Peyer's patch (tissue), 4 donors: Measurements from ENCODE around the gene RPL13A.

Experiments
- POLR2A ChIP-seq, 2 donors: fragments of 450-650 bp; IDR thresholded peaks; one replicate each; pipeline ENCODE4 v1.5.1; 2017; ENCODE audit warnings: antibody characterized with exemption in 2 of 2, mild to moderate bottlenecking in 2 of 2, moderate library complexity in 2 of 2
- TF ChIP-seq, protein P1 (sequence below), 6 experiments: fragments of 450-650 bp in 4 of 6; fragments of 200-600 bp in 2 of 6; sonication (generic) in 1 of 6; IDR thresholded peaks; one replicate each; pipeline ENCODE4 v1.5.1; 2017 to 2019; ENCODE audit warnings: antibody characterized with exemption in 6 of 6, mild to moderate bottlenecking in 3 of 6, moderate library complexity in 1 of 6

DNA sequence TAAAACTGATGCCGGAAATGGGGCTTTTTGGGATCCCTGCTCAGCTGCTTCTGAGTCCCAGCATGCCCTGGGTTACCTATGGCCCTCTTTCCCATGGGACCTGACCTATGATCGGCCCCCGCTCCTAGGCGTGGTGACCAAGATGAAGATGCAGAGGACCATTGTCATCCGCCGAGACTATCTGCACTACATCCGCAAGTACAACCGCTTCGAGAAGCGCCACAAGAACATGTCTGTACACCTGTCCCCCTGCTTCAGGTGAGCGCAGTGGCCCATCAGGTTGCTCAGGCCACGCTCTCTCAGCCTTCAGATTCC is 10.3 kb downstream of the RPL13A start:
- TF ChIP-seq, protein P1, sequence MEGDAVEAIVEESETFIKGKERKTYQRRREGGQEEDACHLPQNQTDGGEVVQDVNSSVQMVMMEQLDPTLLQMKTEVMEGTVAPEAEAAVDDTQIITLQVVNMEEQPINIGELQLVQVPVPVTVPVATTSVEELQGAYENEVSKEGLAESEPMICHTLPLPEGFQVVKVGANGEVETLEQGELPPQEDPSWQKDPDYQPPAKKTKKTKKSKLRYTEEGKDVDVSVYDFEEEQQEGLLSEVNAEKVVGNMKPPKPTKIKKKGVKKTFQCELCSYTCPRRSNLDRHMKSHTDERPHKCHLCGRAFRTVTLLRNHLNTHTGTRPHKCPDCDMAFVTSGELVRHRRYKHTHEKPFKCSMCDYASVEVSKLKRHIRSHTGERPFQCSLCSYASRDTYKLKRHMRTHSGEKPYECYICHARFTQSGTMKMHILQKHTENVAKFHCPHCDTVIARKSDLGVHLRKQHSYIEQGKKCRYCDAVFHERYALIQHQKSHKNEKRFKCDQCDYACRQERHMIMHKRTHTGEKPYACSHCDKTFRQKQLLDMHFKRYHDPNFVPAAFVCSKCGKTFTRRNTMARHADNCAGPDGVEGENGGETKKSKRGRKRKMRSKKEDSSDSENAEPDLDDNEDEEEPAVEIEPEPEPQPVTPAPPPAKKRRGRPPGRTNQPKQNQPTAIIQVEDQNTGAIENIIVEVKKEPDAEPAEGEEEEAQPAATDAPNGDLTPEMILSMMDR (IDR thresholded peaks at IDR 0.05) = no peak
- TF ChIP-seq POLR2A (IDR thresholded peaks at IDR 0.05) = no peak
